RWPE2 (cell line): ENCODE measurements around the gene CREG2.
A peak's percentile ranks its signal among the peaks of the same experiment; 100 is the strongest.

Source experiments
- ATAC-seq: fragments of 200-7000 bp; cut with Tn5 transposase; 3 replicates; pipeline ENCODE4 v1.9.1; 2021; ENCODE audit warnings: low read depth
- DNase-seq: peaks from one replicate; pipeline ENCODE4 v3.0.0-alpha.2; 2020; ENCODE audit warnings: low spot score
- H3K27ac ChIP-seq: fragments of 450-650 bp; 2 replicates; pipeline ENCODE4 v1.5.1; 2017; ENCODE audit warnings: mild to moderate bottlenecking; ENCODE audit not compliant: poor library complexity, severe bottlenecking
- H3K27me3 ChIP-seq: fragments of 250-450 bp; sonication (Bioruptor Pico); 2 replicates; pipeline ENCODE4 v1.5.1; 2021; ENCODE audit warnings: mild to moderate bottlenecking, moderate library complexity; ENCODE audit not compliant: insufficient read depth, poor library complexity, severe bottlenecking
- H3K36me3 ChIP-seq: fragments of 250-450 bp; sonication (Bioruptor Pico); 2 replicates; pipeline ENCODE4 v1.5.1; 2020; ENCODE audit warnings: low read depth, mild to moderate bottlenecking, moderate library complexity
- H3K4me1 ChIP-seq: fragments of 250-450 bp; sonication (Bioruptor Pico); 2 replicates; pipeline ENCODE4 v1.5.1; 2021; ENCODE audit warnings: mild to moderate bottlenecking, moderate library complexity; ENCODE audit not compliant: insufficient read depth, poor library complexity, severe bottlenecking
- H3K4me3 ChIP-seq: fragments of 250-450 bp; sonication (Bioruptor Pico); 2 replicates; pipeline ENCODE4 v1.5.1; 2021; ENCODE audit warnings: mild to moderate bottlenecking, moderate library complexity; ENCODE audit not compliant: severe bottlenecking
- H3K9me3 ChIP-seq: fragments of 250-450 bp; sonication (Bioruptor Pico); 2 replicates; pipeline ENCODE4 v1.5.1; 2021; ENCODE audit warnings: mild to moderate bottlenecking, moderate library complexity; ENCODE audit not compliant: severe bottlenecking
- TF ChIP-seq, protein P1 (sequence below): fragments of 450-650 bp; IDR thresholded peaks from one replicate; pipeline ENCODE4 v1.5.1; 2017; ENCODE audit warnings: mild to moderate bottlenecking, moderate library complexity; ENCODE audit not compliant: poor library complexity, severe bottlenecking

Gene CREG2

DNA sequence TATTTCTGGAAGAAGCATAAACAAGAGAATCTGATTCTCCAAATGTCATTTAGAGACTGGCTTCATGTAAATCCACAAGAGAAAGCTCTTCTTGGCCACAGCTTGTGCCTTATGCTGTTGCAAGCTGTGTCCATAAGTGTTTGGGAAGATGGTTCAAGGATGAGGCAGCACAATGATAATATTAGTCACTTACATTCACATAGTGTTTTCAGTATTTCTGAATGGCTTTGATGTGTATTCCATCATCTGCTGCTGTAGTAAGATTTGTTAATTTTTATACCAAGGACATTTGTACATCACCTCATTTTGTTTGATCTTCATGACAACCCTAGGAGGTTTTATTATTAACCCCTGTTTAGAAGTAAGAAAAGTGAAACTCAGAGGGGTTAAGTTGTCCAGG, 29.9 kb downstream of the CREG2 start:
- Histone ChIP-seq H3K27ac (peak overlapping the region; percentile 98), H3K4me1 (peaks cover 51% of the 10 kb centered on the region), H3K4me3 (no peak overlapping the region), H3K9me3 (no peaks in the 10 kb centered on the region), H3K27me3 (no peaks in the 10 kb centered on the region), H3K36me3 (no peaks in the 10 kb centered on the region)
- TF ChIP-seq, protein P1, sequence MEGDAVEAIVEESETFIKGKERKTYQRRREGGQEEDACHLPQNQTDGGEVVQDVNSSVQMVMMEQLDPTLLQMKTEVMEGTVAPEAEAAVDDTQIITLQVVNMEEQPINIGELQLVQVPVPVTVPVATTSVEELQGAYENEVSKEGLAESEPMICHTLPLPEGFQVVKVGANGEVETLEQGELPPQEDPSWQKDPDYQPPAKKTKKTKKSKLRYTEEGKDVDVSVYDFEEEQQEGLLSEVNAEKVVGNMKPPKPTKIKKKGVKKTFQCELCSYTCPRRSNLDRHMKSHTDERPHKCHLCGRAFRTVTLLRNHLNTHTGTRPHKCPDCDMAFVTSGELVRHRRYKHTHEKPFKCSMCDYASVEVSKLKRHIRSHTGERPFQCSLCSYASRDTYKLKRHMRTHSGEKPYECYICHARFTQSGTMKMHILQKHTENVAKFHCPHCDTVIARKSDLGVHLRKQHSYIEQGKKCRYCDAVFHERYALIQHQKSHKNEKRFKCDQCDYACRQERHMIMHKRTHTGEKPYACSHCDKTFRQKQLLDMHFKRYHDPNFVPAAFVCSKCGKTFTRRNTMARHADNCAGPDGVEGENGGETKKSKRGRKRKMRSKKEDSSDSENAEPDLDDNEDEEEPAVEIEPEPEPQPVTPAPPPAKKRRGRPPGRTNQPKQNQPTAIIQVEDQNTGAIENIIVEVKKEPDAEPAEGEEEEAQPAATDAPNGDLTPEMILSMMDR, result no peak
- DNase-seq, result no peak
- ATAC-seq, result no peak

DNA sequence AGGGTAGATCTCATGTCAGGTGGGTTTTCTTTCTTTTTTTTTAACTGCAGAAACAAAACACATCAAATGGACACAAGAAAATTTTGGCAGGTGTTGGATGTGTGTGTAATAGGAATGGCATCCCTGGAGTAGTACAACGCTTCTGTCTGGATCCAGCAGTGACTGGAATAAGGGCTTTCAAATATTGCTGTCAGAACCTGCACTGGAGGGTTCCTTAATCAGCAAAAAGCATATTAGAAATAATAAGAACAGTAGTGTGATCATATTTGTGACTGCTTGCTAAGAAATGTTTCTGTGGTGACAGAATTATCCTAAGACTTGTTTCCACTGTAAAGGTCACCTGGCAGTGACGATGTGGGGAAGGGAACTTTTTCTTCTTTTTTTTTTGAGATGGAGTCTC, 30.8 kb downstream of the CREG2 start:
- Histone ChIP-seq H3K27me3 (no peaks in the 10 kb centered on the region), H3K4me1 (peaks cover 48% of the 10 kb centered on the region), H3K9me3 (no peaks in the 10 kb centered on the region), H3K4me3 (no peak overlapping the region), H3K27ac (peak overlapping the region; percentile 98), H3K36me3 (no peaks in the 10 kb centered on the region)
- ATAC-seq, result peak; percentile 50
- no peak for DNase-seq
- TF ChIP-seq, protein P1, result no peak

GRCh38 chr2:101356055-101356454, 31.2 kb downstream of the CREG2 start:
- Histone ChIP-seq H3K4me1 (peaks cover 43% of the 10 kb centered on the region), H3K9me3 (no peaks in the 10 kb centered on the region), H3K4me3 (no peak overlapping the region), H3K36me3 (no peaks in the 10 kb centered on the region), H3K27me3 (no peaks in the 10 kb centered on the region), H3K27ac (peak overlapping the region; percentile 98)
- no peak for DNase-seq
- TF ChIP-seq, protein P1, result no peak
- ATAC-seq, result peak; percentile 9; the same call in 2 of the 3 replicates

DNA sequence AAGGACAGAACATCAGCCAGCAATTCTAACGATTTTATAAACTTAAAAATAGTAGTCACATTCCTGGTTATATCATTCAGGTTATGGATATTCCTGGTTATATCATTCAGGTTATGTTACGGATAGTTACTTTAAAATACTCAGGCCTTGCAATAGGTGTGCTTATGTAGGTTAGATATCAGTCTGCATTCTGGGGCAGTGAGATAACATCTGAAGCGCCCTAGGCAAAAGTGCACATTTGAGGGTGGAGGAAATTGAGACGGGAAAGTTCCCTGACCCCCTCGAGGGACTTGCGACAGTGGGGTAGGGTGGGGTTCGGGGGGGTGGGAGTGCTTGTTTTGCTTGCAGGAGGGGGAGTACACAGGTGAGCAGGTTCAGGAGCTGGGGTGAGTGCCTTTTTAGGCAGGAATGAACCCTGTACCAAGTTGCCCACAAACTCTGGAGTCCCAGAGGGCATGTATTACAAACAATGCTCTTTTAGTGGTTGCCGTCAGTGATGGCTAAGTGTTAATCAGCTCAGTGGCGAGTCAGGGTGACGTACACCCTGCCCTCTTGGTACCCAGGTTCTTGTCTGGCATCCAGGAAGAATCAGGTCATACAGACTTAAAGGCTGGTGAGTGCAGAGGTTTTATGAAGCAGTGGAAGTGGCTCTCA, 31.8 kb downstream of the CREG2 start:
- no peak for DNase-seq
- Histone ChIP-seq H3K4me1 (peaks cover 38% of the 10 kb centered on the region), H3K36me3 (no peaks in the 10 kb centered on the region), H3K9me3 (no peaks in the 10 kb centered on the region), H3K27me3 (no peaks in the 10 kb centered on the region), H3K27ac (peak overlapping the region; percentile 98), H3K4me3 (no peak overlapping the region)
- peak; percentile 66 for ATAC-seq
- TF ChIP-seq, protein P1, result no peak
